GM19467 (cell line): ENCODE data around the gene CETP.
"Not testable (repeated sequence)": the region's sequence is repeated elsewhere in the genome, so short reads cannot be mapped to it uniquely, and the experiment has no call there.

Source experiments
- ATAC-seq: cut with Tn5 transposase; IDR thresholded peaks from one replicate; pipeline ENCODE4 v1.9.1; 2021; ENCODE audit warnings: mild to moderate bottlenecking, moderate library complexity; ENCODE audit not compliant: unreplicated experiment

The CETP gene

DNA sequence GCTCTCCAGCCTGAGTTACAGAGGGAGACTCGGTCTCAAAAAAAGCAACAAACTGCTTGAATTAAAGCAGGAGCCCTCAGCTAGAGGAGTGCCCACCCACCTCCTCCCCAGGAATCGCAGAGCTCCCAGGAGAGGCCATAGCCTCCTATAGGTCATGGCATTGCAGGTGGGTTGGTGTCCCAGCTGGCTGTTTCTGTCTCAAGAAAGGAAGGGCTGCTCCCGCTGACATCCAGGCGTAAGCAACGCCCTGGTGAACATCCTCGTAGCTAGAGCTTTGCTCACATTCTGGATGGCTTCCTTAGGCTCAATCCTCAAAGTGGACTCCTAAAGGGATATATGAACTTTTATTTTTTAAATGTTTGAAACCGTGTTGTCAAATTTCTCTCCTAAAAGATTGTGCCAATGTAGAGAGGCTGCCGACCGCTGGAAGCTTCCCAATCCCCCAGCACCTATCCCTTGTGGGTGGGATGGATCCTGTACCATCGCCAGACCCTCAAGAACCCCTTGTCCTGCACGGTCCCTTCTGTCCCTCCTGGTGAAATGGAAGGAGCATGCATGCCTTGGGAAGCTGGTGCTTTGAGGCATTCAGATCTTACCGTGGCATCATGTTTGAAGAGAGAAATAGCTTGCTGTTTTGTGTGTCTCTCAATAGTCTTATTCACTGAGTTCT lies 33.5 kb downstream of the CETP start:
- ATAC-seq, result no peak

DNA sequence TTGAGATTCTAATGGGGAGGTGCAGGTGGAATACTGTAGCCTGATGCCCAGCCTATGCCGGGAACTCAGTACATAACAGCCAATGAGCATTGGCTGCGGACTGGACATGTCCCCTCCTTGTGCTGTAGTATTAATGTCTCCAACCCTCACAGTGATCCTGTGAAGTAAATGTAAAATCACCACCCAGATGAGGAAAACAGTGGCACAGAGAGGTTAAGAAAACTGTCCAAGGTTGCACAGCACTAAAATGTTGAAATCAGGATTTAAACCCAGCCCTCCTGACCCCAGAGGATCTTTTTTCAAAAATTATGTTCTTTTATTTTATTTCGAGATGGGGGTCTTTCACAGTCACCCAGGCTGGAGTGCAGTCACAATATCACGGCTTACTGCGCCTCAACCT lies 35.5 kb downstream of the CETP start:
- no peak for ATAC-seq

DNA sequence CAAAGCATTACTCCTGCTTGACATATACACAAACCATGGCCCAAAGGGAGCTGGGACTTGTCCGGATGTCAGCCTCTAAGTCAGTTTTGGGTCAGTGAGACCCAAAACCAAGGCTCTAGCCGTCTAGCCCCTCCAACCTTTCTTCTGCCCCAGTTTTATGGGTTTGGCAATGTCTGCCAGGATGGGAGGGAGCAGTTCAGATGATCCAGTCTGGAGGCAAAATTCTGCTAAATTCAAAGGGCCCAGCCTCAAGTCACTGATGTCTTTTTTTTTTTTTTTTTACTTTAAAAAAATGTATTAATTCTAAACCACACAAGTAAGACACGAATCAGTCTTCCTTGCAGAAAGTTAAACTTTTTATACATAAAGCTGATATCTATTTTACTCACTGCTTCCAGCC lies 36.2 kb downstream of the CETP start:
- no peak for ATAC-seq

DNA sequence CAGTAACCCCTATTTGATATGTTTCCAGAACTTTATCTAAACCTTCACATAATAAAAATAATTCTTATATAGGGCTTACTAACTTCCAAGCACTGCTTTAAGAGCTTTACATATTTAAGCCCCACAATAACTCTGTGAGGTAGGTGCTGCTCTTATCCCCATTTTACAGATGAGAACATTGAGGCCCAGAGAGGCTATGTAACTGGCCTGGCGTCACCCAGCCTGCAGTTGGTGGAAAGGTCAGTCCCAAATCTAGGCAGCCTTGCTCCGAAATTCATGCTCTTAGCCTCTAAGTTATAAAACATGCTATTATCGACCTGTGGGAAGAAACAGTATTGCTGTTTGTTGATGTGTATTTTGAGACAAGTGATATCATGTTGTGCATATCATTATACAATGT lies 36.6 kb downstream of the CETP start:
- no peak for ATAC-seq

DNA sequence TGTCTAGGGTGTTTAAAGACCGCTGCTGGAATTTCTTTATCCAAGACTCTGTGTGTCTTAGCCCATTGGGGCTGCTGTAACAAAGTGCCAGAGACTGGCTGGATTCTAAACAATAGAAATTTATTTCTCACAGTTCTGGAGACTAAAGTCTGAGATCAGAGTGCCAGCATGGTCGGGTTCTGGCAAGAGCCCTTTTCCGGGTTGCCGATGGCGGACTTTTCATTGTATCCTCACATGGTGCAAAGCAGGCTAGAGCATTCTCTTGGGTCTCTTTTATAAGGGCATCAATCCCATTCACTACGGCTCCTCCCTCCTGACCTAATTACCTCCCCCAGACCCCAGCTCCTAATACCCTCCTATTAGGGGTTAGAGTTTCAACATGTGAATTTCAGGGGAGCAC lies 37.1 kb downstream of the CETP start:
- no peak for ATAC-seq

DNA sequence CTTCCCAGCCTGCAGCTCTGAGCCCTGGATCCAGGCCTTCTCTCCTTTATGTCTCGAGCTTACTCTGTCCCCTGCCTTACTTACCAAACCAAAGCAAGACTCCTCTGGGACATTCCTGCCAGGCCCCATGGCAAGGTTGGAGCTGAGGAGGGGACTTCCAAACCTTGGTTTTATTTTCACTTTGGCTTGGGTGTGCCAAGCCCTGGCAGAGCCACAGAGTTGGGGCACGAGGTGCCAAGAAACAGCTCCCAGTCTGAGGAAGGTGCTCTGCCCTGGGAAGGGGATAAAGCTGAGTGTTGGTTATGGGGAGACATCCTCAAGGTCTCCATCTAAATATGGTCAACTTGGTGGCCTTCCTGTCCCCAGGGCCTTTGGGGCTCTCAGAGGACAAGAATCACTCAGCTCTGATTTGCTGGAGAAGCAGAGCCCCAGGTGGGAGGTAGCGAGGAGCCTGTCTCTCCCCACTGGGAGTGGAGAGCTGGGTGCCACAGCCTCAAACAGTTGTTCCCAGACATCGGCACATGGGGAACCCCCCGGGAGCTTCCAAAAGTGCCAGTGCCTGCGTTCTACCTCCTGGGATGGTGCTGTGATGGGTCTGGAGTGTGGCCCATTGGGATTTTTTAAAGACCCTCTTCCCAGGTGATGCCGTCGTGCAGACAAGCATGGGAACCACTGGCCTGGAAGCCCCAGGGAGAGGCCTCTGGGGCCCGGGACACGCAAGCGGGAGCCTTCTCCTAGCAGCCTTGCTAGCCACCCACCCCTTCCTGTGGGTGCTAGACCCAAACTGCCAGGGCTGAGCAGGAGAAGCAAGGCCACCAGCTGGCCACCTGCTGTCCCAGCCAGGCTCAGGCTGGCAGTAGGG lies 37.9 kb downstream of the CETP start:
- no peak for ATAC-seq

DNA sequence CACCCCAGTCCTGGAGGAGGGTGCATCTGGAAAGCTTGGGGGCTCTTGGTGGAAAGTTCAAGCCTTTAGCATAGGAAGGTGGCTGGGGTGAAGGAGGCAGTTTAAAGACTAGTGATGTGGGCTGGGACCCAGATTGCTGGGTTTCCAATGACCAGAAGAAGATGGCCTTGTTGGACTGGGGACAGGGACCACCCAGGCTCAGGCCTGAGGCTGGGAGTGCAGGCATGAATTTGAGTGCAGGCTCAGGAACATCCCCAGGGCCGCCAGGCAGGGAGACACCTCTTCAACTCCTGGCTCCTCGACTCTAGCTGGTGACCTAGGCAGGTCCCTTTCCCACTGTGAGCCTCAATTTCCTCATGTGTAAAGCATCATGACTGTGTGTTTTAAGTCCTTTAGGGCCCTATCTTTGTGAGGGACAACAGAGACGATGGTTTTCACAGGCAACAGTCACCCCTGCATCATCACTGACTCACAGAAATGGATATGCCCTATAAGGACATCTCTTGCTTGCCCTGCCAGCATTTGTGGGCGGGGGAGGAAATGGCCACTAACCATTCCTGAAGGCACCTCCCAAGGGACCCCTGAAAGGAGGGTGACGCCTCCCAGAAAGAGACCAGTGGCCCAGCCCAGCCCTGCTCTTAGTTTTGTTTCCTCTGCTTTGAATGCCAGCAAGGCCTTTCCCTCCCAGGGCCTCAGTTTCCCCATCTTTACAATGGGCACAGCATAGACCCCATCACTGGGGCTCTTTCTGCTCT lies 38.7 kb downstream of the CETP start:
- ATAC-seq, result no peak

DNA sequence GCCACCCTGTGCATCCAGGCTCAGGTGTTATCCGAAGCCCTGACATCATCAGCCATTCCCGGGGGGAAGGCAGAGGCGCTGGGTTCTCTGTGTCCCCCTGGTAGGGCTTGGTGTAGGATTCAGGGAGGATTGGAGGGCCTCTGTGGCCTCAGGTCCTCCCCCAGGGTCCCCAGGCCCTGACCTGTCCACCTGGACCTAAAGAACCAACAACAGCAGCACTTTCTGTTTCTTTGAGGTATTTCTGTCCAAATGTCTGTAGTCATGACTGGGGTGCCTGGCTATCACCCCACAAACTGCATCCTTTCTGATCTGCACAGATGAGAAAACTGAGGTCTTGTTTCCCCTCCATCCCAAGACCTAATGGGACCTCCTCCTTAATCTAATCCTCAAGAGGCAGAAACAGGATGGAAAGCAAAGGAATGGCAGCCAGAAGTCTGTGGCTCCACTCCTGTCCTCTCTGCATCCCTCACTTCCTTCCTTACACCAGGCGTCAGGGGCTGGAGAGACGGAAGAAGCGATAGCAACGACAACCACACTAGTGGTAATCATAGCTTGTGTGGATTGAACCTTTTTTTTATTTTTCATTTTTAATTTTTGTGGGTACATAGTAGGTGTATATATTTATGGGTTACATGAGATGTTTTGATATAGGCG lies 39.4 kb downstream of the CETP start:
- ATAC-seq, result no peak

DNA sequence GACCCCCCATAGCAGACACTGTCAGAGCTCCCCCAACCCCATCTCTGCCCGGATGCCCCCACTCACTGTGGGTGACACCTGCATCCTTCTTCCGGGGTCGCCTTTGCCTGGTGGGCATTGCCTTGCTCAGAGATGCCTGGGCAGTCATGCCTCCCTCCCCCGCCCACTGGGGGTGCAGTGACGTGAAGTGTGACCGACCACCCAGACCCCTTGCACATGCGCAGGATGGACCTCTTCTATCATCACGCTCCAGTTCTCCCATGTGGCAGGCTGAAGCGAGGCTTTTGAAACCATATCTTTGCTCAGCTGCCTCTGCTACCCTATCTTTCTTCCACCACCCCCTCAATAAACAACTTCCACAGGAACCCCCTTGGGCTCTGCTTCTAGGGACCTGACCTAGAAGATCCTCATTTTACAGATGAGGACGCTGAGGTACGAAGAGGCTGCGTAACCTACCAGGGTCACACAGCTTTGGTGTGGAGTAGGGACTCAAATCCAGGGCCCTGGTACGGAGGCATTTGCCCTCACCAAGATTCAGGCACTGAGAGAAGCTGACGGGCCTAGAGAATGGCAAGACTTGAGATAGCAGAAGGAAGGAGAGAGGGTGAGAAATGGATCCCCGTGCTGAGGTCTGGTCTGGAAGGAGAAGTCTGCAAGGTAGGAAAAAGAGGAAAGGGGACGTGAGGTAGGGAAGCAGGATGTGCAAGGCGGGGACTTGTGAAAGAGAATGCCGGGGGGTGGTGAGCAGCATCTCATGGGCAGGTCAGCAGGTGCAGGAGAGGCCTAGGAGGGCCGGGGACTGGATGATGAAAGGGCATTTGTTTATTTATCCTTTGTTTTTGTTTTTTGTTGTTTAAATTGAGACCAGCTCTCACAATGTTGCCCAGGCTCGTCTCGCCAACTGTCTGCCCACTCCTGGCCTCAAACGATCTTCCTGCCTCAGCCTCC lies 42.0 kb downstream of the CETP start:
- ATAC-seq, result no peak

DNA sequence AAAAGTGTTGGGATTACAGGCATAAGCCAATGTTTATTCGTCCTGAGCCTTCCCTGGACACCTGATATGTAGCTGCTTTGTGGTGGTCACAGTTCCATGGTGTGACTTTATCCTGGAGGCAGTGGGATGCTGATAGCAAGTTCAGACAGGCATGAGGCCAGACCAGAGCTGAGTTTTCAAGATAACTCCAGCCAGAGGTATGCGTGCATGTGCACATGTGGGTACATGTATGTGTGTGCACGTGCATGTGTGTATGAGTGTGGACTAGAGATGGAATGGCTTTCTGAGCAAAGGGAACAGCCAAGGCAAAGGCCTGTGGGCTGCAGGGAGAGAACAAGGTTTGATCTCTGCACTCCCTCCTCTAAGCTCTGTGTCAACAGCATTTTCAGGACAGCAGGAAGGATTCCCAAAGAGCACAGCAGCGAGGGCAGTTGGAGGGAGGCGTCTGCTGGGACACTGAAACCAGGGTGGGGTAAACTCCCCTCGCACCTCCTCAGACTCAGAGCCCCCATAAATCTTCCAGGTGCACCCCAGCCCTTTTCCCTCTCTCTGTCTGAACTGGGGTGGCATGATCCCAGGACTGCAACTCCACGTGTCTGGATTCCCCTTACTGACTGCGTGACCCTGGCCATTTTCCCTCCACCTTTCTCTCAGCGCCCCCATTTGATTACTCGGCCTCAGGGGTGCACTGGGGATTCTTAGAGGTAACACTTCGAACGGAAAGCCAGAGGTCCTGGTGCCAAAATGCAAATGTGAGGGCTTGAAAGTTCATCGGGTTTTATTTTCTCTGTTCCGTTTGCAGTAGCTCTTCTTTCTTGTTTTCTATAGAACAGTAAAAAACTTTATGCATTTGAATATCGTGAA lies 42.9 kb downstream of the CETP start:
- ATAC-seq, result no peak

DNA sequence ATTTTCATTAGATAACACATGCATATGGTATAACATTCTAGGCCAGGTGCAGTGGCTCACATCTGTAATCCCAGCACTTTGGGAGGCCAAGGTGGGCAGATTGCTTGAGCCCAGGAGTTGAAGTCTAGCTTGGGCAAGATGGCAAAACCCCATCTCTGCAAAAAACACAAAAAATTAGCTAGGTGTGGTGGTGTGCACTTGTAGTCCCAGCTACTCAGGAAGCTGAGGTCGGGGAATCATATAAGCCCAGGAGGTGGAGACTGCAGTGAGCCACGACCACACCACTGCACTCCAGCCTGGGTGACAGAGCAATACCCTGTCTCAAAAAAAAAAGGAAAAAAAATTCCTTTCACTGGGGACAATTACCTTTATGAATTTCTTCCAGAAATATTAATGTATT lies 43.8 kb downstream of the CETP start:
- not testable (repeated sequence) for ATAC-seq

DNA sequence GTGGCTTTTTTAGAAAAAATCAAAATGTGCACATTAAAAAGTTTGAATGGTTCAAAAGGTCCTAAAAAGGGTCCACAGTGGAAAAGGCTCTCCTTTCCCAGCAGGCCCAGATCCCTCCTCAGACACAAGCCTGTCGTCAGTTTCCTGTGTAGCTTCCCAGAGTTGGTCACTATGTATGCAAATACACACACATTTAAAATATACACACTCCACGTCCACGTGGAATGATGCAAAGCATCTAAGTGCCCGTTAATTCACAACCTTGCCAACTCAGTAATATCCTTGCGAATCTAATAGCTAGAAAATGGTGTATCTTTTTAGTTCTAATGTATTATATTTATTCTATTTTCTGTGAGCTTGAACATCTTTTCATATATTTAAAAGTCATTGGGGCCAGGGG lies 45.3 kb downstream of the CETP start:
- ATAC-seq, result no peak

DNA sequence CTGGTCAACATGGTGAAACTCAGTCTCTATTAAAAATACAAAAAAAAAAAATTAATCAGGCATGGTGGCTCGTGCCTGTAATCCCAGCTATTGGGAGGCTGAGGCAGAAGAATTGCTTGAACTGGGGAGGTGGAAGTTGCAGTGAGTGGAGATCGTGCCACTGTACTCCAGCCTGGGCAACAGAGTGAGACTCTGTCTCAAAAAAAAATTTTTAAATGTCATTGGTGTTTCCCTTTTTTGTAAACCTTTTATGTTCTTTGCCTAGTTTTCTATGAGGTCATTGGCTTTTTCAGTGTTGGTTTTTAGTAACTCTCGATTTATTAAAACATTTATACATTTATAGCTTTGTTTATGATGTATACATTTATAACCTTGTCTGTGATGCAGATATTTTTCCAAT lies 45.8 kb downstream of the CETP start:
- ATAC-seq, result no peak

DNA sequence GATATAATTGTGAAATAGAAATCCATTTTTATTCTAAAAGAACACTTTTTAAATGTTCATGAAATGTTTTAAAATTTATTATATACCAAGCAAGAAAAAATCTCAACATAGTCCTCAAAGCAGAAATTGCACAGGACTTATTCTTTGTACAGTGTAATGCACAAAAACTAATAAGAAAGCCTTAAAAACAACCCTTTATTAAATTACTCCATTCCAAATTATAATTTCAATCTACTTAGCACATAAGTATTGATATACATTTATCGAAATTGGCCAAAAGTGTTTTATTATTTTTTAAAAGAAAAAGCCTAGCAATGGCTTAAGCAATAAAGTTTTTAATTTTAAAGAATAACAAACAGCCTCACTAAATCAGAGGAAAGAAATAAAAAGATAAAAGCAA lies 46.7 kb downstream of the CETP start:
- ATAC-seq, result no peak

DNA sequence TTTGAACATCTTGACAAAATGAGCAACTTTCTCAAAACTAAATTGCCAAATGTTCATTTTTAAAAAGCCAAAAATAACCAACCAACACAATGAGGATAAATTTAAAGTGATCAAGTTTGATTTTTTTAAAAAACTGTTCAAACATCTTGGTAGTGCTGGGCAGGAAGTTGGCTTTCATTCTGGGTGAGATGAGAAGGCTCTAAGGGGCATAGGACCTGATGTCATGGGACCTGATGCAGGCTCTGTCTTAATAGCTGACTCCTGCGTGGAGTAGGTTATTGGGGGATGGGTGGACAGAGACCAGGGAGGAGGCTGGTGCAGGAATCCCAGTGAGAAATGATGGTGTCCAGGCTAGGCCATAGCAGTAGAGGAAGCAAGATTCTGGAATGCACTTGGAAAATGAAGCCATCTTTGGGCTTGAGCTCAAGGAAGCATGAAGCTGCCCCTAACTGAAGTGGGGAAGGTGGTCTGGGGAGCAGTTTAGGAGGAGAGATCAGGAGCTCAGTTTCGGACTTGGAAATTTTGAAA lies 48.0 kb downstream of the CETP start:
- ATAC-seq, result no peak

DNA sequence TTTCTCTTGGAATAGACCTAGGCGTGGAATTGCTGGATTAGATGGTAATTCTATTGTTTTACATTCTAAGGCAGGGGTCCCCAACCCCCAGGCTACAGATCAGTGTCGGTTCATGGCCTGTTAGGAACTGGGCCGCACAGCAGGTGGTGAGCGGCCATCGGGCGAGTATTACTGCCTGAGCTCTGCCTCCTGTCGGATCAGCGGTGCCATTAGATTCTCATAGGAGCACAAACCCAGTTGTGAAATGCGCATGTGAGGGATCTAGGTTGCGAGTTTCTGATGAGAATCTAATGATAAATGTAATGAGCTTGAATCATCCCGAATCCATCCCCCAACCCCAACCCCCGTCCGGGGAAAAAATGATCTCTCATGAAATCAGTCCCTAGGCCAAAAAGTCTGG lies 50.6 kb downstream of the CETP start:
- no peak for ATAC-seq

DNA sequence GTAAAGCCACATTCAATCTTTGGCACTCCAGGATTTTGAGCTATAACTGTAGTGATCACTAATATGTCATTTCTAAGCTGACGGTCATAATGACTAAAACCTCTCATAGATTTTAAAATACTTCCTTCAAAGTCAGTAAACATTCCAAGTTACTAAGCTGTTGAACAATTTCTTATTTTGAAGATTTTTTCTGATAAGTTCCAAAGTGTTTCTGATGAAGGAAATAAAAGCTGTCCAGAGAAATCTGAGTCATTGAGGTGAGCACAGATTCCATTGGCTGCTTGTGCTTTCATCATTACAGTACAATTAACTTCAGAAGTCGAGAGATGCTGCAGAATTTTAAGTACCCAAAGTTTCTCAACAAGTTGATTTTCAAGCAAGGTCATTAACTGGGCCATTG lies 51.5 kb downstream of the CETP start:
- no peak for ATAC-seq

DNA sequence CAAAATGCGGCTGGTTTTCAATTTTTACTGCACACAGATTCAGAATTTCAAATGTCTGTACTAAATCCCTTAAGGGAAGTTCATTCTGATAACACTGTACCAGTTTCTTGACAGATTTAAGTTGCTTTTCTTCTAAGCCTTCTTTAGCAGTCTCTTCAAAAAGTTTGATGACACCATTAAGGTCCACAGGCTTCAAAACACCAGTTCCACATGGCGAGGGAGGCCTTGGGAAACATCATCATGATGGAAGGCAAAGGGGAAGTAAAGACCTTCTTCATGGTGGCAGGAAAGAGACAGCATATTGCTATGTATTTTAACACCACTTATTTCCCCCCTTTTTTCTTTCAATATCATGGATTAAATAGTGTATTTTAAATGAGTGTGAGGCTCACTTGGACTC lies 52.2 kb downstream of the CETP start:
- ATAC-seq, result no peak

DNA sequence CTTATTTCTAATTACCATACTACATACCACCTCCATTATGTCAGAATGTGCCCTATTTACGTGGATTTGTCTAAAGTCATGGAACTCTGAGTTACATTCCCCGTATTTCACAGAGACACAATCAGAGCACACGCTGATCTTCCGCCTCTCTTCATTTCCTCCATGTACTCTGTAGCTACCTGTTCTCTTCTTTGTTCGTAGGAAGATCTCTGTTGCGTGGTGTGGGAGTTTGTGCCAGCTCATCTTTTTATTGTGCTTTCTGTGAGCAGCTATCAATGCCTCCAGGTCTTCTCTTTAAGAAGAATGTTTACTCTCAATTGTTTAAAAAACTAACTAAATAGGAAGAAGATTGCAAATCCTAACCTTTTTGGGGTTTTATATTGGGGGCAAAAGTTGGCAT lies 54.6 kb downstream of the CETP start:
- ATAC-seq, result no peak
